ENCODE data around the gene NANOS1. TPM values are rescaled to one million over a fixed set of nuclear protein-coding genes. Genes with fewer than 3 reads are reported as not detected.

The NANOS1 gene
- total RNA-seq, 1 donor from 2014 or later = 0.79 TPM

GRCh38 chr10:119039161-119039560 lies 9.6 kb downstream of the NANOS1 start:
- H3K4me3 ChIP-seq (ENCODE audit: low read depth, low read length) = no peak overlapping the region
- H3K36me3 ChIP-seq (ENCODE audit: control insufficient read depth, insufficient read depth, low read length) = peaks cover 39% of the 10 kb centered on the region
- FAIRE-seq (no peak), DNase-seq (ENCODE audit: low read depth) (no peak)
- TF ChIP-seq CTCF (IDR thresholded peaks at IDR 0.05; ENCODE audit: insufficient read depth, low read length, severe bottlenecking) = no peak
- no peaks in the 10 kb centered on the region for H3K27me3 ChIP-seq (ENCODE audit: control insufficient read depth, insufficient read depth, low read length)

- no peaks in the 10 kb centered on the region for H3K27me3 ChIP-seq (ENCODE audit: control insufficient read depth, insufficient read depth, low read length)
- DNase-seq (ENCODE audit: low read depth) = no peak
- no peak overlapping the region for H3K4me3 ChIP-seq (ENCODE audit: low read depth, low read length)
- FAIRE-seq = no peak
- peaks cover 38% of the 10 kb centered on the region for H3K36me3 ChIP-seq (ENCODE audit: control insufficient read depth, insufficient read depth, low read length)
- no peak for TF ChIP-seq CTCF (IDR thresholded peaks at IDR 0.05; ENCODE audit: insufficient read depth, low read length, severe bottlenecking)
These were observed 11.8 kb downstream of the NANOS1 start for GRCh38 chr10:119041326-119041725.

GRCh38 chr10:119042169-119042568 lies 12.7 kb downstream of the NANOS1 start:
- peaks cover 36% of the 10 kb centered on the region for H3K36me3 ChIP-seq (ENCODE audit: control insufficient read depth, insufficient read depth, low read length)
- H3K4me3 ChIP-seq (ENCODE audit: low read depth, low read length) = no peak overlapping the region
- DNase-seq (ENCODE audit: low read depth) (no peak), FAIRE-seq (no peak)
- H3K27me3 ChIP-seq (ENCODE audit: control insufficient read depth, insufficient read depth, low read length) = no peaks in the 10 kb centered on the region
- no peak for TF ChIP-seq CTCF (IDR thresholded peaks at IDR 0.05; ENCODE audit: insufficient read depth, low read length, severe bottlenecking)

- DNase-seq (ENCODE audit: low read depth) (no peak), FAIRE-seq (no peak)
- Histone ChIP-seq H3K36me3 (ENCODE audit: control insufficient read depth, insufficient read depth, low read length) (peaks cover 36% of the 10 kb centered on the region), H3K4me3 (ENCODE audit: low read depth, low read length) (no peak overlapping the region), H3K27me3 (ENCODE audit: control insufficient read depth, insufficient read depth, low read length) (no peaks in the 10 kb centered on the region)
- TF ChIP-seq CTCF (IDR thresholded peaks at IDR 0.05; ENCODE audit: insufficient read depth, low read length, severe bottlenecking) = no peak
These were observed 16.0 kb downstream of the NANOS1 start for GRCh38 chr10:119045561-119045960.

- Histone ChIP-seq H3K4me3 (ENCODE audit: low read depth, low read length) (no peak overlapping the region), H3K36me3 (ENCODE audit: control insufficient read depth, insufficient read depth, low read length) (peaks cover 23% of the 10 kb centered on the region), H3K27me3 (ENCODE audit: control insufficient read depth, insufficient read depth, low read length) (no peaks in the 10 kb centered on the region)
- FAIRE-seq (no peak), DNase-seq (ENCODE audit: low read depth) (no peak)
- TF ChIP-seq CTCF (IDR thresholded peaks at IDR 0.05; ENCODE audit: insufficient read depth, low read length, severe bottlenecking) = no peak
These were observed 19.8 kb downstream of the NANOS1 start for GRCh38 chr10:119049361-119049760.

- DNase-seq (ENCODE audit: low read depth) = no peak
- Histone ChIP-seq H3K4me3 (ENCODE audit: low read depth, low read length) (no peak overlapping the region), H3K36me3 (ENCODE audit: control insufficient read depth, insufficient read depth, low read length) (peaks cover 23% of the 10 kb centered on the region), H3K27me3 (ENCODE audit: control insufficient read depth, insufficient read depth, low read length) (no peaks in the 10 kb centered on the region)
- FAIRE-seq = no peak
- TF ChIP-seq CTCF (IDR thresholded peaks at IDR 0.05; ENCODE audit: insufficient read depth, low read length, severe bottlenecking) = no peak
These were observed 20.3 kb downstream of the NANOS1 start for GRCh38 chr10:119049777-119050176.
